HUES6 (cell line): ENCODE measurements around the gene NUDT11.

Experiments used
- H3K27ac ChIP-seq: 2 replicates; pipeline ENCODE4 v1.7.0; 2013; ENCODE audit warnings: low read depth, mild to moderate bottlenecking, low read length, inconsistent platforms
- H3K27me3 ChIP-seq: 2 replicates; pipeline ENCODE4 v1.6.1; 2013; ENCODE audit warnings: low read length; ENCODE audit not compliant: control insufficient read depth, insufficient read depth
- H3K36me3 ChIP-seq: 2 replicates; pipeline ENCODE4 v1.6.1; 2013; ENCODE audit warnings: low read length; ENCODE audit not compliant: control insufficient read depth, insufficient read depth
- H3K4me1 ChIP-seq: 2 replicates; pipeline ENCODE4 v1.6.1; 2013; ENCODE audit warnings: low read length; ENCODE audit not compliant: control insufficient read depth, insufficient read depth
- H3K4me3 ChIP-seq: 2 replicates; pipeline ENCODE4 v1.5.1; 2013; ENCODE audit warnings: low read depth, low read length
- H3K9ac ChIP-seq: one replicate; pipeline ENCODE4 v1.6.1; 2013; ENCODE audit warnings: mild to moderate bottlenecking, low read length
- H3K9me3 ChIP-seq: 2 replicates; pipeline ENCODE4 v1.6.1; 2013; ENCODE audit warnings: low read depth, low read length; ENCODE audit not compliant: control insufficient read depth, insufficient read depth

NUDT11 gene

GRCh38 chrX:51461053-51462044 is 35.0 kb downstream of the NUDT11 start:
- H3K9me3 ChIP-seq = peaks cover 8% of the 10 kb centered on the region; the same call in 1 of the 2 replicates

DNA sequence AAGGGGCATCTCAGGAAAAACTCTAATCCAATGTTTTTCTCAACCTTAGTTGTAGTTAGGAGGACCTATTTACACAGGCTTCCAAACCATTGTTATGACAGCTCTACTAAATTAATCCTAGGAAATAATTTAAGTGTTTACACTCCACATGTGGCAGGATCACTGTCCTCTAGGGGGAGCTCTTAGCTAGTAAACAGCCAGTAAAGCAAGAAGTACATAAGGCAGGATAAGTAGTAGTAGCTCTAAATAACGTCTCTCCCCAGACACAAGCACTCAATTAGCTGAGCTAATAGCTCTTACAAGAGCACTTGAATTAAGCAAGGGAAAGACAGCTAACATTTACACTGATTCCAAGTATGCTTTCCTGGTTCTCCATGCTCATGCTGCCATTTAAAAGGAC is 37.3 kb downstream of the NUDT11 start:
- no peaks in the 10 kb centered on the region for H3K27me3 ChIP-seq
- H3K27ac ChIP-seq = no peak overlapping the region
- H3K9ac ChIP-seq = no peak overlapping the region
- peaks cover 7% of the 10 kb centered on the region; the same call in 1 of the 2 replicates for H3K4me1 ChIP-seq
- H3K4me3 ChIP-seq = no peak overlapping the region
- peaks cover 8% of the 10 kb centered on the region; the same call in 1 of the 2 replicates for H3K9me3 ChIP-seq
- no peaks in the 10 kb centered on the region for H3K36me3 ChIP-seq

More at GRCh38 chrX:51461053-51462044, 35.0 kb downstream of the NUDT11 start:
- H3K4me1 ChIP-seq = peaks cover 7% of the 10 kb centered on the region; the same call in 1 of the 2 replicates
- no peaks in the 10 kb centered on the region for H3K27me3 ChIP-seq
- H3K4me3 ChIP-seq = no peak overlapping the region
- no peak overlapping the region for H3K9ac ChIP-seq
- H3K36me3 ChIP-seq = no peaks in the 10 kb centered on the region
- H3K27ac ChIP-seq = no peak overlapping the region

GRCh38 chrX:51456814-51457213 is 39.6 kb downstream of the NUDT11 start:
- H3K27me3 ChIP-seq = no peaks in the 10 kb centered on the region
- H3K9me3 ChIP-seq = no peaks in the 10 kb centered on the region; the same call in 1 of the 2 replicates
- H3K4me3 ChIP-seq = peak overlapping the region; percentile 48; the same call in 1 of the 2 replicates
- H3K36me3 ChIP-seq = no peaks in the 10 kb centered on the region
- peaks cover 7% of the 10 kb centered on the region; the same call in 1 of the 2 replicates for H3K4me1 ChIP-seq
- H3K9ac ChIP-seq = peak overlapping the region; percentile 43
- H3K27ac ChIP-seq = no peak overlapping the region; the same call in 1 of the 2 replicates

- no peaks in the 10 kb centered on the region for H3K27me3 ChIP-seq
- H3K4me3 ChIP-seq = peak overlapping the region; percentile 48; the same call in 1 of the 2 replicates
- H3K4me1 ChIP-seq = peaks cover 7% of the 10 kb centered on the region; the same call in 1 of the 2 replicates
- H3K27ac ChIP-seq = no peak overlapping the region; the same call in 1 of the 2 replicates
- no peaks in the 10 kb centered on the region; the same call in 1 of the 2 replicates for H3K9me3 ChIP-seq
- H3K36me3 ChIP-seq = no peaks in the 10 kb centered on the region
- H3K9ac ChIP-seq = peak overlapping the region; percentile 43
These were observed 40.1 kb downstream of the NUDT11 start for GRCh38 chrX:51456246-51456645.

DNA sequence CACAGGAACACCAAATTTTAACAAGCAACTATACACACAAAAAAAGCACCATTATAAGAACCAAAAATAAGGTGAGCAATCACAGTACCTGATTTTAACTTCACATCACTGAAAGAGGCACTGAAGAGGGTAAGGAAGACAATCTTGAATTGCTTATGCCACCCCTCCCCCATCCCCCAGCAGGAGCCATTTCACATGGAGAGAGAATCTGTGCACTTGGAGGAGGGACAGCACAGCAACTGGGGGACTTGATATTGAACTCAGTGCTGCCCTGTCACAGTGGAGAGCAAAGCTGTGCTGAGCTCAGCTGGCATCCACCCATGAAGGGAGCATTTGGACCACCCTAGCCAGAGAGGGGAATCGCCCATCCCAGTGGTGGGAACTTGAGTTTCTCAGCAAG is 56.0 kb downstream of the NUDT11 start:
- peaks cover 21% of the 10 kb centered on the region; the same call in 1 of the 2 replicates for H3K9me3 ChIP-seq
- no peaks in the 10 kb centered on the region for H3K27me3 ChIP-seq
- H3K4me1 ChIP-seq = peaks cover 21% of the 10 kb centered on the region
- H3K4me3 ChIP-seq = peak overlapping the region; percentile 27; the same call in 1 of the 2 replicates
- H3K27ac ChIP-seq = no peak overlapping the region
- H3K9ac ChIP-seq = no peak overlapping the region
- no peaks in the 10 kb centered on the region for H3K36me3 ChIP-seq
